Vagina (tissue), 2 donors: ENCODE measurements around the gene SLC17A7. TPM values are rescaled to one million over a fixed set of nuclear protein-coding genes. Genes with fewer than 3 reads are reported as not detected.

ENCODE experiments used
- DNase-seq, 2 donors: peaks; one replicate each; pipeline ENCODE4 v3.0.0-alpha.2; 2017; ENCODE audit errors: extremely low spot score in 2 of 2
- H3K27ac ChIP-seq: fragments of 200-600 bp; sonication (generic); one replicate; pipeline ENCODE4 v1.5.1; 2019
- H3K27me3 ChIP-seq: fragments of 200-600 bp; sonication (generic); one replicate; pipeline ENCODE4 v1.5.1; 2019
- H3K36me3 ChIP-seq, 2 donors: fragments of 200-600 bp; sonication (generic); one replicate each; pipeline ENCODE4 v1.5.1; 2017 to 2019
- H3K4me1 ChIP-seq: fragments of 200-600 bp; sonication (generic); one replicate; pipeline ENCODE4 v1.5.1; 2019
- H3K4me3 ChIP-seq, 2 donors: fragments of 200-600 bp; sonication (generic); 1 replicate in 1 of 2; 2 replicates in 1 of 2; pipeline ENCODE4 v1.5.1; 2016 to 2019
- H3K9me3 ChIP-seq: fragments of 200-600 bp; sonication (generic); one replicate; pipeline ENCODE4 v1.5.1; 2019
- CTCF ChIP-seq, 3 experiments: fragments of 450-650 bp in 2 of 3; fragments of 200-600 bp in 1 of 3; sonication (generic) in 1 of 3; IDR thresholded peaks; one replicate each; pipeline ENCODE4 v1.5.1; 2017 to 2019; ENCODE audit warnings: antibody characterized with exemption in 3 of 3, mild to moderate bottlenecking in 2 of 3, moderate library complexity in 2 of 3
- POLR2A ChIP-seq, 2 donors: fragments of 450-650 bp; IDR thresholded peaks; one replicate each; pipeline ENCODE4 v1.6.1; 2017; ENCODE audit warnings: antibody characterized with exemption in 2 of 2, mild to moderate bottlenecking in 2 of 2, moderate library complexity in 2 of 2
- POLR2AphosphoS5 ChIP-seq, 2 donors: sonication (generic); formaldehyde crosslinking; IDR thresholded peaks; one replicate each; pipeline ENCODE4 v1.9.0; 2017; ENCODE audit warnings: antibody characterized with exemption in 2 of 2, mild to moderate bottlenecking in 2 of 2, low read depth in 1 of 2; ENCODE audit not compliant: insufficient read depth in 1 of 2
- intact Hi-C: fragments of 100-400 bp; cut with DNase I; formaldehyde crosslinking; loops from one replicate; pipeline ENCODE4 v1.15.1; 2023
- small RNA-seq: library from RNA; depleted of rRNA; stranded (forward); fragments of <200 nt; gene quantifications from one replicate; pipeline ENCODE3, GENCODE V24; 2016
- total RNA-seq: library from RNA; depleted of rRNA; stranded (reverse); fragments of >200 nt; gene quantifications from one replicate; pipeline ENCODE4 v1.2.3, GENCODE V29; 2016

Gene SLC17A7
- total RNA-seq, 1 donor from 2014 or later: 0.74 TPM

- Histone ChIP-seq H3K27me3 (no peaks in the 10 kb centered on the region), H3K9me3 (no peaks in the 10 kb centered on the region), H3K4me3 (no peak overlapping the region), H3K36me3 (no peaks in the 10 kb centered on the region), H3K4me1 (no peaks in the 10 kb centered on the region), H3K27ac (no peak overlapping the region)
- no peak for DNase-seq
- intact Hi-C loops: no loop called here
- no peak for TF ChIP-seq POLR2AphosphoS5 (IDR thresholded peaks at IDR 0.05; ENCODE audit: insufficient read depth in 1 of 2, low read depth in 1 of 2)
- no peak for TF ChIP-seq POLR2A (IDR thresholded peaks at IDR 0.05)
- no peak for TF ChIP-seq CTCF (IDR thresholded peaks at IDR 0.05)
These were observed 51.9 kb downstream of the SLC17A7 start for GRCh38 chr19:49389406-49389805.

- no peaks in the 10 kb centered on the region for H3K9me3 ChIP-seq
- no peaks in the 10 kb centered on the region for H3K27me3 ChIP-seq
- TF ChIP-seq CTCF (IDR thresholded peaks at IDR 0.05) (no peak), POLR2A (IDR thresholded peaks at IDR 0.05) (no peak), POLR2AphosphoS5 (IDR thresholded peaks at IDR 0.05; ENCODE audit: insufficient read depth in 1 of 2, low read depth in 1 of 2) (no peak)
- no peaks in the 10 kb centered on the region for H3K36me3 ChIP-seq
- DNase-seq: no peak
- intact Hi-C loops: no loop called here
- no peak within 1 kb of the TSS for H3K4me3 ChIP-seq
- H3K27ac ChIP-seq: no peak within 1 kb of the TSS
- H3K4me1 ChIP-seq: no peaks in the 10 kb centered on the region
These were observed 53.4 kb downstream of the SLC17A7 start, which contains the start of gene KASH5 for GRCh38 chr19:49387936-49388372. Gene KASH5, plus strand, starts transcription at chr19:49388249. Its CDS starts 2,635 bp downstream, at chr19:49390884.

GRCh38 chr19:49383599-49383998 lies 57.7 kb downstream of the SLC17A7 start:
- no peak overlapping the region for H3K4me3 ChIP-seq
- no peaks in the 10 kb centered on the region for H3K36me3 ChIP-seq
- TF ChIP-seq POLR2A (IDR thresholded peaks at IDR 0.05) (no peak), POLR2AphosphoS5 (IDR thresholded peaks at IDR 0.05; ENCODE audit: insufficient read depth in 1 of 2, low read depth in 1 of 2) (no peak), CTCF (IDR thresholded peaks at IDR 0.05) (no peak)
- intact Hi-C loops: no loop called here
- H3K4me1 ChIP-seq: no peaks in the 10 kb centered on the region
- H3K9me3 ChIP-seq: no peaks in the 10 kb centered on the region
- H3K27ac ChIP-seq: no peak overlapping the region
- no peaks in the 10 kb centered on the region for H3K27me3 ChIP-seq
- no peak for DNase-seq

- intact Hi-C loops: no loop called here
- H3K9me3 ChIP-seq: no peaks in the 10 kb centered on the region
- H3K4me3 ChIP-seq: no peak overlapping the region
- no peak for TF ChIP-seq CTCF (IDR thresholded peaks at IDR 0.05)
- TF ChIP-seq POLR2A (IDR thresholded peaks at IDR 0.05): no peak
- TF ChIP-seq POLR2AphosphoS5 (IDR thresholded peaks at IDR 0.05; ENCODE audit: insufficient read depth in 1 of 2, low read depth in 1 of 2): no peak
- no peaks in the 10 kb centered on the region for H3K36me3 ChIP-seq
- no peak for DNase-seq
- no peaks in the 10 kb centered on the region for H3K4me1 ChIP-seq
- no peaks in the 10 kb centered on the region for H3K27me3 ChIP-seq
- no peak overlapping the region for H3K27ac ChIP-seq
These were observed 58.7 kb downstream of the SLC17A7 start for GRCh38 chr19:49382639-49383038.

GRCh38 chr19:49380391-49380790 lies 60.9 kb downstream of the SLC17A7 start:
- Histone ChIP-seq H3K27ac (no peak overlapping the region), H3K4me3 (no peak overlapping the region), H3K9me3 (no peaks in the 10 kb centered on the region), H3K36me3 (no peaks in the 10 kb centered on the region), H3K27me3 (no peaks in the 10 kb centered on the region), H3K4me1 (no peaks in the 10 kb centered on the region)
- TF ChIP-seq POLR2A (IDR thresholded peaks at IDR 0.05) (no peak), CTCF (IDR thresholded peaks at IDR 0.05) (no peak), POLR2AphosphoS5 (IDR thresholded peaks at IDR 0.05; ENCODE audit: insufficient read depth in 1 of 2, low read depth in 1 of 2) (no peak)
- intact Hi-C loops: no loop called here
- no peak for DNase-seq

Small RNAs within 50 kb of the gene (small RNA-seq; reads per million reads assigned to genes)
- gene SNORD32A (not detected), gene SNORD33 (not detected), gene SNORD34 (not detected), gene SNORD35A (not detected)

Other genes with a start within 250 kb of the SLC17A7 start
- gene SLC6A16, start 116.3 kb downstream of the SLC17A7 start, total RNA-seq: 2.5 TPM
- gene CD37, start 106.1 kb downstream of the SLC17A7 start, total RNA-seq: 22.1 TPM
- 20.4 TPM for gene TEAD2, start 79.1 kb downstream of the SLC17A7 start, total RNA-seq
- gene DKKL1, start 77.7 kb downstream of the SLC17A7 start, total RNA-seq: not detected
- not detected for gene KASH5, start 53.3 kb downstream of the SLC17A7 start, total RNA-seq
- gene PTH2, start 18.1 kb downstream of the SLC17A7 start, total RNA-seq: not detected
- gene GFY, start 16.1 kb downstream of the SLC17A7 start, total RNA-seq: not detected
- 96.3 TPM for gene PIH1D1, start 10.3 kb upstream of the SLC17A7 start, total RNA-seq
- 29.5 TPM for gene ALDH16A1, start 11.7 kb upstream of the SLC17A7 start, total RNA-seq
- 10.1 TPM for gene FLT3LG, start 32.7 kb upstream of the SLC17A7 start, total RNA-seq
- gene RPL13A, start 46.1 kb upstream of the SLC17A7 start, total RNA-seq: 3,900 TPM
- gene RPS11, start 54.9 kb upstream of the SLC17A7 start, total RNA-seq: 4,897 TPM
- 166 TPM for gene FCGRT, start 71.1 kb upstream of the SLC17A7 start, total RNA-seq
- 22.6 TPM for gene RCN3, start 86.5 kb upstream of the SLC17A7 start, total RNA-seq
- 72.2 TPM for gene NOSIP, start 139.0 kb upstream of the SLC17A7 start, total RNA-seq
- gene PRRG2, start 139.8 kb upstream of the SLC17A7 start, total RNA-seq: 5.4 TPM
- gene PRR12, start 149.7 kb upstream of the SLC17A7 start, total RNA-seq: 15.5 TPM
- gene RRAS, start 198.6 kb upstream of the SLC17A7 start, total RNA-seq: 112 TPM
- 20.4 TPM for gene SCAF1, start 200.7 kb upstream of the SLC17A7 start, total RNA-seq
- 59.4 TPM for gene IRF3, start 224.3 kb upstream of the SLC17A7 start, total RNA-seq
- 14.7 TPM for gene BCL2L12, start 224.4 kb upstream of the SLC17A7 start, total RNA-seq
- gene PRMT1, start 235.7 kb upstream of the SLC17A7 start, total RNA-seq: 156 TPM
- 2.7 TPM for gene ADM5, start 248.1 kb upstream of the SLC17A7 start, total RNA-seq
- gene CPT1C, start 249.6 kb upstream of the SLC17A7 start, total RNA-seq: 12.3 TPM